Measurements from ENCODE around the gene AP1M2. TPM values are rescaled to one million over a fixed set of nuclear protein-coding genes. Genes with fewer than 3 reads are reported as not detected.
"Not testable (repeated sequence)": the region's sequence is repeated elsewhere in the genome, so short reads cannot be mapped to it uniquely, and the experiment has no call there.

AP1M2 gene
- total RNA-seq, 1 donor from 2014 or later, result 0.45 TPM

- peaks cover 15% of the 10 kb centered on the region for H3K4me1 Mint-ChIP-seq (ENCODE audit: low read depth)
- H3K4me3 Mint-ChIP-seq (ENCODE audit: unreplicated experiment), result peak overlapping the region; percentile 66
- DNase-seq (ENCODE audit: low spot score), result no peak
- no peaks in the 10 kb centered on the region for H3K27me3 Mint-ChIP-seq (ENCODE audit: low read depth)
- TF ChIP-seq, protein P1, sequence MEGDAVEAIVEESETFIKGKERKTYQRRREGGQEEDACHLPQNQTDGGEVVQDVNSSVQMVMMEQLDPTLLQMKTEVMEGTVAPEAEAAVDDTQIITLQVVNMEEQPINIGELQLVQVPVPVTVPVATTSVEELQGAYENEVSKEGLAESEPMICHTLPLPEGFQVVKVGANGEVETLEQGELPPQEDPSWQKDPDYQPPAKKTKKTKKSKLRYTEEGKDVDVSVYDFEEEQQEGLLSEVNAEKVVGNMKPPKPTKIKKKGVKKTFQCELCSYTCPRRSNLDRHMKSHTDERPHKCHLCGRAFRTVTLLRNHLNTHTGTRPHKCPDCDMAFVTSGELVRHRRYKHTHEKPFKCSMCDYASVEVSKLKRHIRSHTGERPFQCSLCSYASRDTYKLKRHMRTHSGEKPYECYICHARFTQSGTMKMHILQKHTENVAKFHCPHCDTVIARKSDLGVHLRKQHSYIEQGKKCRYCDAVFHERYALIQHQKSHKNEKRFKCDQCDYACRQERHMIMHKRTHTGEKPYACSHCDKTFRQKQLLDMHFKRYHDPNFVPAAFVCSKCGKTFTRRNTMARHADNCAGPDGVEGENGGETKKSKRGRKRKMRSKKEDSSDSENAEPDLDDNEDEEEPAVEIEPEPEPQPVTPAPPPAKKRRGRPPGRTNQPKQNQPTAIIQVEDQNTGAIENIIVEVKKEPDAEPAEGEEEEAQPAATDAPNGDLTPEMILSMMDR (IDR thresholded peaks at IDR 0.05), result no peak
- peaks cover 2% of the 10 kb centered on the region for H3K36me3 Mint-ChIP-seq (ENCODE audit: low read depth)
- H3K27ac Mint-ChIP-seq (ENCODE audit: unreplicated experiment), result no peak overlapping the region
- H3K9me3 Mint-ChIP-seq (ENCODE audit: low read depth), result no peaks in the 10 kb centered on the region
Observed at GRCh38 chr19:10543059-10543419, 44.1 kb downstream of the AP1M2 start.

- not testable (repeated sequence) for H3K9me3 Mint-ChIP-seq (ENCODE audit: low read depth); H3K27ac Mint-ChIP-seq (ENCODE audit: unreplicated experiment); H3K4me3 Mint-ChIP-seq (ENCODE audit: unreplicated experiment); DNase-seq (ENCODE audit: low spot score); H3K36me3 Mint-ChIP-seq (ENCODE audit: low read depth); H3K27me3 Mint-ChIP-seq (ENCODE audit: low read depth)
- peaks cover 14% of the 10 kb centered on the region for H3K4me1 Mint-ChIP-seq (ENCODE audit: low read depth)
Observed at GRCh38 chr19:10539016-10539415, 48.1 kb downstream of the AP1M2 start.

- TF ChIP-seq, protein P1 (IDR thresholded peaks at IDR 0.05), result no peak
- Mint-ChIP-seq H3K9me3 (ENCODE audit: low read depth) (no peaks in the 10 kb centered on the region), H3K4me1 (ENCODE audit: low read depth) (peaks cover 20% of the 10 kb centered on the region), H3K27me3 (ENCODE audit: low read depth) (no peaks in the 10 kb centered on the region), H3K4me3 (ENCODE audit: unreplicated experiment) (no peak overlapping the region), H3K27ac (ENCODE audit: unreplicated experiment) (no peak overlapping the region), H3K36me3 (ENCODE audit: low read depth) (no peaks in the 10 kb centered on the region)
- no peak for DNase-seq (ENCODE audit: low spot score)
Observed at GRCh38 chr19:10538204-10538983, 48.7 kb downstream of the AP1M2 start.

DNA sequence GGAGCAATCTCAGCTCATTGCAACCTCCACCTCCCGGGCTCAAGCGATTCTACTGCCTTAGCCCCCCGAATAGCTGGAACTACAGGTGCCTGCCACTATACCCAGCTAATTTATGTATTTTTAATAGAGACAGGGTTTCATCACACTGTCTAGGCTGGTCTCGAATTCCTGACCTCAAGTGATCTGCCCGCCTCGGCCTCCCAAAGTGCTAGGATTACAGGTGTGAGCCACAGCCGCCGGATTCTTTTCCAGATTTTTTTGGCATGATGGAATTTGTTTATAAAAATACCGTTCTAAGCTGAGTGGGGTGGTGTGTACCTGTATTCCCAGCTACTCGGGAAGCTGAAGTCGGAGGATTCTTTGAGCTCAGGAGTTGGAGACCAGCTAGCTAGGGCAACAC is 49.4 kb downstream of the AP1M2 start:
- no peak for DNase-seq (ENCODE audit: low spot score)
- Mint-ChIP-seq H3K4me3 (ENCODE audit: unreplicated experiment) (no peak overlapping the region), H3K36me3 (ENCODE audit: low read depth) (no peaks in the 10 kb centered on the region), H3K9me3 (ENCODE audit: low read depth) (no peaks in the 10 kb centered on the region), H3K27me3 (ENCODE audit: low read depth) (no peaks in the 10 kb centered on the region), H3K27ac (ENCODE audit: unreplicated experiment) (no peak overlapping the region), H3K4me1 (ENCODE audit: low read depth) (peaks cover 22% of the 10 kb centered on the region)
- TF ChIP-seq, protein P1 (IDR thresholded peaks at IDR 0.05), result no peak

DNA sequence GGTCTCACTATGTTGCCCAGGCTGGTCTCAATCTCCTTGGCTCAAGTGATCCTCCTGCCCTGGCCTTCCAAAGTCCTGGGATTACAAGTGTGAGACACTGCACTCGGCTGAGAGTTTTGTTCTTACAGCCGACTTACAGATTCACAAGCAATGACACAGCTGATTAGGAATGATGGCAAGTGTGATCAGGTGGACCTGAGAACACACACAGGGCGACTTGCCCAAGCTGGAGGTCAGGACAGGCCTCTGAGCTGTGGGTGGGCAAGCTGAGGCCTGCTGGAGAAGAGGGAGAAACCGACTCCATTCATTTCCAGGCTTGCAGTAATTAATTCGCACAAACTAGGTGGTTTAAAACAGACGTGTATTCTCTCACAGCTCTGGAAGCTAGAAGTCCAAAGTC is 51.5 kb downstream of the AP1M2 start:
- H3K9me3 Mint-ChIP-seq (ENCODE audit: low read depth), result no peaks in the 10 kb centered on the region
- H3K36me3 Mint-ChIP-seq (ENCODE audit: low read depth), result no peaks in the 10 kb centered on the region
- H3K4me1 Mint-ChIP-seq (ENCODE audit: low read depth), result peaks cover 27% of the 10 kb centered on the region
- TF ChIP-seq, protein P1 (IDR thresholded peaks at IDR 0.05), result no peak
- no peaks in the 10 kb centered on the region for H3K27me3 Mint-ChIP-seq (ENCODE audit: low read depth)
- no peak overlapping the region for H3K4me3 Mint-ChIP-seq (ENCODE audit: unreplicated experiment)
- peak overlapping the region; percentile 32 for H3K27ac Mint-ChIP-seq (ENCODE audit: unreplicated experiment)
- DNase-seq (ENCODE audit: low spot score), result no peak
